HepG2 (cell line): Measurements from ENCODE around the gene SDR9C7. TPM values are rescaled to one million over a fixed set of nuclear protein-coding genes. Genes with fewer than 3 reads are reported as not detected.

ENCODE experiments used
- ARID5B ChIP-seq: IDR thresholded peaks from 2 replicates; pipeline ENCODE4 v1.4.0; 2020; ENCODE audit warnings: mild to moderate bottlenecking, missing genetic modification reagents
- CEBPB ChIP-seq: IDR thresholded peaks from 2 replicates; pipeline ENCODE4 v1.6.1; 2011; ENCODE audit warnings: low read depth, low read length, improper control_type of control experiment, borderline replicate concordance
- EP300 ChIP-seq, 3 experiments: sonication (generic) in 1 of 3; formaldehyde crosslinking in 1 of 3; IDR thresholded peaks; 2 replicates each; pipeline versions ENCODE4 v1.5.1 to v1.6.1; 2011 to 2020; ENCODE audit warnings: low read depth in 2 of 3, low read length in 2 of 3, borderline replicate concordance in 1 of 3, improper control_type of control experiment in 1 of 3, mild to moderate bottlenecking in 1 of 3, missing genetic modification reagents in 1 of 3, moderate library complexity in 1 of 3
- FOXA3 ChIP-seq: IDR thresholded peaks from 2 replicates; pipeline ENCODE4 v1.6.1; 2016; ENCODE audit warnings: missing genetic modification reagents, missing compliant biosample characterization
- HCFC1 ChIP-seq: fragments of 150-350 bp; IDR thresholded peaks from 2 replicates; pipeline ENCODE4 v1.6.1; 2014; ENCODE audit warnings: low read depth, low read length
- JDP2 ChIP-seq: sonication (generic); formaldehyde crosslinking; IDR thresholded peaks from 2 replicates; pipeline ENCODE4 v1.8.1; 2022; ENCODE audit warnings: missing genetic modification reagents, borderline replicate concordance
- NR2F6 ChIP-seq, 2 experiments: IDR thresholded peaks; 2 replicates each; pipeline ENCODE4 v1.6.1; 2016; ENCODE audit warnings: antibody characterized with exemption in 1 of 2, mild to moderate bottlenecking in 1 of 2
- SAP130 ChIP-seq: IDR thresholded peaks from 2 replicates; pipeline ENCODE4 v1.6.1; 2016; ENCODE audit warnings: low read depth
- SOX5 ChIP-seq: IDR thresholded peaks from 2 replicates; pipeline ENCODE4 v1.6.1; 2016; ENCODE audit warnings: borderline replicate concordance
- TEAD3 ChIP-seq: optimal IDR thresholded peaks from 2 replicates; pipeline ENCODE3; 2016; ENCODE audit warnings: borderline replicate concordance
- ZBTB42 ChIP-seq: sonication (generic); formaldehyde crosslinking; IDR thresholded peaks from 2 replicates; pipeline ENCODE4 v1.5.0; 2020; ENCODE audit warnings: mild to moderate bottlenecking, missing genetic modification reagents
- ZNF12 ChIP-seq: sonication (generic); formaldehyde crosslinking; IDR thresholded peaks from 2 replicates; pipeline ENCODE4 v1.5.0; 2020; ENCODE audit warnings: missing genetic modification reagents
- polyA plus RNA-seq, 8 experiments: library from polyadenylated mRNA; depleted of rRNA in 3 of 8; stranded (reverse) in 7 of 8; unstranded in 1 of 8; fragments of >200 nt; fragmentation: Illumina TruSeq in 4 of 8; extraction: Trizol in 4 of 8; gene quantifications; 2 replicates each; pipeline versions ENCODE4 v1.2.1 to v1.2.3, GENCODE V29; 2011 to 2016; ENCODE audit warnings: low read depth in 4 of 8, missing spikeins in 1 of 8, mixed read lengths in 1 of 8; ENCODE audit not compliant: insufficient read depth in 1 of 8
- total RNA-seq, 5 experiments: library from RNA; depleted of rRNA; stranded (reverse); fragments of >200 nt; fragmentation: Illumina TruSeq; extraction: Trizol; gene quantifications; 2 replicates each; pipeline ENCODE4 v1.2.3, GENCODE V29; 2016; ENCODE audit warnings: low read depth in 1 of 5
- TF ChIP-seq, protein P1 (sequence below): sonication (generic); formaldehyde crosslinking; IDR thresholded peaks from 2 replicates; pipeline ENCODE4 v1.4.0; 2020; ENCODE audit warnings: missing genetic modification reagents
- TF ChIP-seq, protein P2 (sequence below): sonication (generic); formaldehyde crosslinking; IDR thresholded peaks from 2 replicates; pipeline ENCODE4 v1.4.0; 2020; ENCODE audit warnings: missing genetic modification reagents

Gene SDR9C7
- total and polyA plus RNA-seq, 2 of the 13 experiments (the other 11 are each of a cell fraction or from before 2014, with no cell fraction given) = 0.04 TPM; not detected in 1

GRCh38 chr12:56878010-56878339 lies 56.2 kb downstream of the SDR9C7 start (continued):
- TF ChIP-seq, protein P1, sequence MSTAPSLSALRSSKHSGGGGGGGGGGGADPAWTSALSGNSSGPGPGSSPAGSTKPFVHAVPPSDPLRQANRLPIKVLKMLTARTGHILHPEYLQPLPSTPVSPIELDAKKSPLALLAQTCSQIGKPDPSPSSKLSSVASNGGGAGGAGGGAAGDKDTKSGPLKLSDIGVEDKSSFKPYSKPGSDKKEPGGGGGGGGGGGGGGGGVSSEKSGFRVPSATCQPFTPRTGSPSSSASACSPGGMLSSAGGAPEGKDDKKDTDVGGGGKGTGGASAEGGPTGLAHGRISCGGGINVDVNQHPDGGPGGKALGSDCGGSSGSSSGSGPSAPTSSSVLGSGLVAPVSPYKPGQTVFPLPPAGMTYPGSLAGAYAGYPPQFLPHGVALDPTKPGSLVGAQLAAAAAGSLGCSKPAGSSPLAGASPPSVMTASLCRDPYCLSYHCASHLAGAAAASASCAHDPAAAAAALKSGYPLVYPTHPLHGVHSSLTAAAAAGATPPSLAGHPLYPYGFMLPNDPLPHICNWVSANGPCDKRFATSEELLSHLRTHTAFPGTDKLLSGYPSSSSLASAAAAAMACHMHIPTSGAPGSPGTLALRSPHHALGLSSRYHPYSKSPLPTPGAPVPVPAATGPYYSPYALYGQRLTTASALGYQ (CRISPR knock-in tag) = no peak
- TF ChIP-seq JDP2 (CRISPR knock-in tag) = no peak
- TF ChIP-seq ZNF12 (CRISPR knock-in tag) = 0 out of 2 replicates have a peak, but pooled peaks have one; percentile 26
- 0 out of 2 replicates have a peak, but pooled peaks have one; percentile 47 for TF ChIP-seq ARID5B (CRISPR knock-in tag)
- no peak for TF ChIP-seq HCFC1
- TF ChIP-seq SAP130 (CRISPR knock-in tag) = peak; percentile 32; the same call in 1 of the 2 replicates
- TF ChIP-seq, protein P2, sequence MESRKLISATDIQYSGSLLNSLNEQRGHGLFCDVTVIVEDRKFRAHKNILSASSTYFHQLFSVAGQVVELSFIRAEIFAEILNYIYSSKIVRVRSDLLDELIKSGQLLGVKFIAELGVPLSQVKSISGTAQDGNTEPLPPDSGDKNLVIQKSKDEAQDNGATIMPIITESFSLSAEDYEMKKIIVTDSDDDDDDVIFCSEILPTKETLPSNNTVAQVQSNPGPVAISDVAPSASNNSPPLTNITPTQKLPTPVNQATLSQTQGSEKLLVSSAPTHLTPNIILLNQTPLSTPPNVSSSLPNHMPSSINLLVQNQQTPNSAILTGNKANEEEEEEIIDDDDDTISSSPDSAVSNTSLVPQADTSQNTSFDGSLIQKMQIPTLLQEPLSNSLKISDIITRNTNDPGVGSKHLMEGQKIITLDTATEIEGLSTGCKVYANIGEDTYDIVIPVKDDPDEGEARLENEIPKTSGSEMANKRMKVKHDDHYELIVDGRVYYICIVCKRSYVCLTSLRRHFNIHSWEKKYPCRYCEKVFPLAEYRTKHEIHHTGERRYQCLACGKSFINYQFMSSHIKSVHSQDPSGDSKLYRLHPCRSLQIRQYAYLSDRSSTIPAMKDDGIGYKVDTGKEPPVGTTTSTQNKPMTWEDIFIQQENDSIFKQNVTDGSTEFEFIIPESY (CRISPR knock-in tag) = no peak
- TF ChIP-seq CEBPB = peak; percentile 80; the same call in 1 of the 2 replicates
- TF ChIP-seq FOXA3 (CRISPR knock-in tag) = 0 out of 2 replicates have a peak, but pooled peaks have one; percentile 17
- TF ChIP-seq TEAD3 (CRISPR knock-in tag) = peak; percentile 86
- peak; percentile 56; the same call in 1 of the 2 replicates for TF ChIP-seq NR2F6 (IDR thresholded peaks at IDR 0.05)
- TF ChIP-seq NR2F6 (CRISPR knock-in tag; IDR thresholded peaks at IDR 0.05) = peak; percentile 56; the same call in 1 of the 2 replicates
- peak; percentile 64; the same call in 1 of the 2 replicates for TF ChIP-seq SOX5 (CRISPR knock-in tag)
- 0 out of 2 replicates have a peak, but pooled peaks have one; percentile 61 for TF ChIP-seq ZBTB42 (CRISPR knock-in tag)
- peak in 1 of 2 experiments; percentile 45; a peak in 1 of 4 replicates for TF ChIP-seq EP300 (IDR thresholded peaks at IDR 0.05; ENCODE audit: low read depth in 2 of 2, low read length in 2 of 2)
- no peak for TF ChIP-seq EP300 (CRISPR knock-in tag; IDR thresholded peaks at IDR 0.05; ENCODE audit: borderline replicate concordance)
